NK-92 (cell line): ENCODE data around the gene FAM163B.
"Not testable (repeated sequence)": the region's sequence is repeated elsewhere in the genome, so short reads cannot be mapped to it uniquely, and the experiment has no call there.

Experiments used
- DNase-seq: peaks from one replicate; lab custom pipeline; 2025; ENCODE audit not compliant: unreplicated experiment; lab: John Stamatoyannopoulos, UW

Gene FAM163B

DNA sequence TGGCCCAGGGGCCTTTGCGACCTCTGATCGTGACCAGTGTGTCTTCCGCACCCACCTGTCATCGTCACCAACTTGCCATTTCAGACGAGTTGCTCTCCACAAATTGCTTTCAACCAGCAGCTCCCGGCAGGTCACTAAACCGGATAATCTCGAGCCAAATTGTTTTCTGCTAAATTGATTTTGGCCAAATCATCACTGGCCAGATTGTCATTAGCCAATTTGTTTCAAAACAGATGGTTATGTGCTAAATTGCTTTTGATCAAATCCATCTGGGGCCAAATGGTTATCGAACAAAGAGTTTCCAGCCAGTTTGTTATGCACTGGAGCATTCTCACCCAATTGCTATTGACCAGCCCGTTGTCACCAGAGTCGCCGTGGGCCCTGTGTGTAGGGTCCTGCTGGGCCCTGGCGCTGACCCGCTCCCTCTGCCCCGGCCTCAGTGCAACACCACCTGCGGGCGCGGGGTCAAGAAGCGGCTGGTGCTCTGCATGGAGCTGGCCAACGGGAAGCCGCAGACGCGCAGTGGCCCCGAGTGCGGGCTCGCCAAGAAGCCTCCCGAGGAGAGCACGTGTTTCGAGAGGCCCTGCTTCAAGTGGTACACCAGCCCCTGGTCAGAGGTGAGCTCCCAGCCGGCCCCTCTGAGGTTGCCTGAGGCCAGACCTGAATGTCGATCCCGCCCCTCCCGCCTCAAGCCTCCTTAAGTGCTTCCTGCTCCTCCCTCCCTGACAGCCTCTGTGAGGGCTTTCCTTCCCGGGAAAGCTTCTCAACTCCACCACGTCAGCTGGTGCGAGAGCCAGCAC is 39.1 kb downstream of the FAM163B start:
- DNase-seq = no peak

DNA sequence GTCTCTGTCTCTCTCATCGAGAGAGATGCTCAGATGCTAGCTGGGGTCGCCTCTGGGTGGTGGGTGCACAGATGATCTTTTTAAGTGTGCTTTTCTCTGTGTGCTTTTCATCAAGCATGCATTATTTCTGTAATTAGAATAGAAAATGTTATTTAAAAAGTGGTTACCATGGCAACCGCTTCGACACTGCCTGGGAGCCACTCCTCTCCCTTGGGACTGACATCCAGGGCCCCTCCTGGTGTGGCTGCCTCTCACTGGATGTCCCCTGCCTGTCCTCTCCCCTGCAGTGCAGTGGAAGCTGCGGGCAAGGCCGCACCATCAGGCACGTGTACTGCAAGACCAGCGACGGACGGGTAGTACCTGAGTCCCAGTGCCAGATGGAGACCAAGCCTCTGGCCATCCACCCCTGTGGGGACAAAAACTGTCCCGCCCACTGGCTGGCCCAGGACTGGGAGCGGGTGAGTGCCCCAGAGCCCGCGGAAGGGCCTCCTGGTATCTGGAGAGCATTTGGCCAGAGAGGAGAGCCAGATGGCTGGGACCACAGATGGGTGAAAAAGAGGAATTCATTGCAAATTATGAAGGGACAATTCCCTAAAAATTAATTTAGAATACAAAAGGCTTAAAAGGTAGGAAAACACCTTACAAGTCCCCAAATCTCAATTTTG is 39.9 kb downstream of the FAM163B start:
- no peak for DNase-seq

DNA sequence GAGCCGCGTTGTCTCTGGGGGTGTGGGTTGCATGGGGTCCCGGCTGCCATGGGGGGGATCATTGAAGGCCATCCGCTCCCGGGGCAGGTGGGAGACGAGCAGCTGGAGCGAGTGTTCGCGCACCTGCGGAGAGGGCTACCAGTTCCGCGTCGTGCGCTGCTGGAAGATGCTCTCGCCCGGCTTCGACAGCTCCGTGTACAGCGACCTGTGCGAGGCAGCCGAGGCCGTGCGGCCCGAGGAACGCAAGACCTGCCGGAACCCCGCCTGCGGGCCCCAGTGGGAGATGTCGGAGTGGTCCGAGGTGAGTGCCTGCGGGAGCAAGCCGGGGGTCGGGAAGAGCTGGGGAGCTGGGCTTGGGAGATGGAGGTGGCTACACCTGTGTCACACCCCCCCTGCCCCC is 41.0 kb downstream of the FAM163B start:
- DNase-seq = no peak

DNA sequence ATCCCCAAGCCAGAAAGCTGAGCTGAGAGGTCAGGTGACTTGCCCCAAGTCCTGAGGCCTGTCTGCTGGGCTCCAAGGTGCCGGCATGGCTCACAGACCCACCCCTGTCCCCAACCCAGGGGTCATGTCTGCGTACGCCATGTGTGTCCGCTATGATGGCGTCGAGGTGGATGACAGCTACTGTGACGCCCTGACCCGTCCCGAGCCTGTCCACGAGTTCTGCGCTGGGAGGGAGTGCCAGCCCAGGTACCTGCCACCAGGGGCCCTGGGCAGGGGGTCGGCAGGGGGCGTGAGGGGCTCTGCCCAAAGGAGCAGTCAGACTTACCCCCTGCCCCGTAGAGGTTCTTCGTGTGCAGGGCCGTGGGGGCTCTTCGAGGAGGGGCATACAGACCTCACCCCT is 42.4 kb downstream of the FAM163B start:
- DNase-seq = no peak

DNA sequence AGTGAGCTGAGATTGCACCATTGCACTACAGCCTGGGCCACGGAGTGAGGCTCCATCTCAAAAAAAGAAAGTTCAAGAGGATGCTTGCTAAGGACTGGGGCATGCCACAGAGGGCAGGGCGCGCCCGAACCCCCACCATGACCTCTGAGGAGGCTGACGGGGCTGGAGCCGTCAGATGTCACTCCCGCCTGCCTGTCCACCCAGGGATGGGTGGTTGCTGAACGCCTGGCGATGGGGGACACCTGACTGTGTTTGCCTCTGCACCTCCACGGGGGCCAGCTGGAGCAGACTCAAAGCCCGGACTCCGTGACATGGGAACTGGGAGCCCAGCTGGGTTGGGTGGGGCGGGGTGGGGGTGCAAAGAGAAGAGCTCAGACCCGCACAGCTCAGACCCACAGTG is 42.8 kb downstream of the FAM163B start:
- no peak for DNase-seq

DNA sequence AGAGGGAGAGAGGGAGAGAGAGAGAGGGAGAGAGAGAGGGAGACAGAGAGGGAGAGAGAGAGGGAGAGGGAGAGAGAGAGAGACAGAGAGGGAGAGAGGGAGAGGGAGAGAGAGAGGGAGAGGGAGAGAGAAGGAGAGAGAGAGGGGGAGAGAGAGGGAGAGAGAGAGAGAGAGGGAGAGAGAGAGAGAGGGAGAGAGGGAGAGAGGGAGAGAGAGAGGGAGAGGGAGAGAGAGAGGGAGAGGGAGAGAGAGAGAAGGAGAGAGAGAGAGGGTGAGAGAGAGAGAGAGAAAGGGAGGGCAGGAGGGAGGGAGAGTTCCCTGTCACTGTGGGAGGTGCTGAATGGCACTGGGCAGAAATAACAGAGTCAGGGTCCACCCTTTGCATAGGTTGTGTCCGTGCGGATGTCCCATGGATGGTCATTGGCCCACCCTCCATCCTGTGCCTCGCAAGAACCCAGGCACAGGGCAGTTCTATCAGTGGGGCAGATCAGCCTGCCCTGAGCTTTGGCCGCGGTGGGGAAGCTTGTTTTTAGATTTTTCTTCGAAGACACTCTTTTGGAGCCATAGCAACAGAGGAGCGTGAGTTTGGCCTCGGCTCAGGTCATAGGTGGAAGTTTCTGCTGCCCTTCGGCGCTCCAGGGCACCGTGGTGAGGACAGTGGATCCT is 44.6 kb downstream of the FAM163B start:
- DNase-seq = no peak

DNA sequence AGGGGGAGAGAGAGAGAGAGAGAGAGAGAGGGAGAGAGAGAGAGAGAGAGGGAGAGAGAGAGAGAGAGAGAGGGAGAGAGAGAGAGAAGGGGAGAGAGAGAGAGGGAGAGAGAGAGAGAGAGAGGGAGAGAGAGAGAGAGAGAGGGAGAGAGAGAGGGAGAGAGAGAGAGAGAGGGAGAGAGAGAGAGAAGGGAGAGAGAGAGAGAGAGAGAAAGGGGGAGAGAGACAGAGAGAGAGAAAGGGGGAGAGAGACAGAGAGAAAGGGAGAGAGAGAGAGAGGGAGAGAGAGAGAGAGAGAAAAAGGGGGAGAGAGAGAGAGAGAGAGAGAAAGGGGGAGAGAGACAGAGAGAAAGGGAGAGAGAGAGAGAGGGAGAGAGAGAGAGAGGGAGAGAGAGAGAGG is 45.4 kb downstream of the FAM163B start:
- not testable (repeated sequence) for DNase-seq

- no peak for DNase-seq
Measured at GRCh38 chr9:133563291-133563796, 45.8 kb downstream of the FAM163B start.

GRCh38 chr9:133562611-133563290 is 46.4 kb downstream of the FAM163B start:
- DNase-seq = no peak

DNA sequence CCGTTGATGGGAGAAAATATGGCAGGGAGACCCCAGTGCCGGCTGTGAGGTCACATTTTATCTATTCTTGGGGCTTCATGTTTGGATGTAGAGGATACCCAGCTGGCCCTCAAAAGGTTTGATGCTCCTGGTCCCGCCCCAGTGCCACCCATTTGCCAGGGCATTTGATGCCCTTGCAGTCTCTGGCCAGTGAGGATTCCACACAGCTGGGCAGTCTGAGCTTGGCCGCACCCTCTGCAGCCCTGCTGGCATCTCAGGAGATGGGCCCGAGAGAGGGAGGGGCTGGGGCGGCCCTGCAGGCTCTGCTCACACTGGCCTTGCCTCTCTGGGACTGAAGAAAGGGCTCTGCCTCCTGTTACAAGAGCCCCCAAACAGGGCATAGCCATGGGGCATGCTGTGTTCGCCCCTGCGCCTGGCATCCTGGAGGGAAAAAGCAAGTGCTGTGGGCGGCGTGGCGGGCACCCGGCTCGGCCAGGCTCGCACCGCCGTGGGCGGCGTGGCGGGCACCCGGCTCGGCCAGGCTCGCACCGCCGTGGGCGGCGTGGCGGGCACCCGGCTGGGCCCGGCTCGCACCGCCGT is 47.1 kb downstream of the FAM163B start:
- DNase-seq = no peak

GRCh38 chr9:133560944-133561343 is 48.2 kb downstream of the FAM163B start:
- DNase-seq = no peak

DNA sequence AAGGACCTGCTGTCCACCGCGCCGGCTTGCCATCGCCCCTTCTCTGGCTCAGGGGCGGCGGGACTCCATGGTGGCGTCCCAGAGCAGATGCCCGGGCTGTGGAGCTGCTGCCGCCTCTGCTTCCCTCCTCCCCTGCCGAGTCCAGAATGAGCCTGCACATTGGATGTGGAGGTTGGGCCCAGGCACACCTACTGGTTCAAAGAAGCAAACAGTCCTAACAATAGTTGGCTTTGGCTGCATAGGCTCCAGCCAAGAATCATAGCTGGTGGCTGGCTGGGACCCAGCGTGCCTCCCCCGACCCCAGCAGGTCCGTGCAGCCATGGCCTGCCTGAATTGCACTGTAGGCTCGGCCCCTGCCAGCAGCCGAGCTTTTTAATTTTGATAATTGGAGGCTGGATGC is 48.9 kb downstream of the FAM163B start:
- DNase-seq = no peak

- no peak for DNase-seq
Measured at GRCh38 chr9:133558191-133559126, 50.7 kb downstream of the FAM163B start.

DNA sequence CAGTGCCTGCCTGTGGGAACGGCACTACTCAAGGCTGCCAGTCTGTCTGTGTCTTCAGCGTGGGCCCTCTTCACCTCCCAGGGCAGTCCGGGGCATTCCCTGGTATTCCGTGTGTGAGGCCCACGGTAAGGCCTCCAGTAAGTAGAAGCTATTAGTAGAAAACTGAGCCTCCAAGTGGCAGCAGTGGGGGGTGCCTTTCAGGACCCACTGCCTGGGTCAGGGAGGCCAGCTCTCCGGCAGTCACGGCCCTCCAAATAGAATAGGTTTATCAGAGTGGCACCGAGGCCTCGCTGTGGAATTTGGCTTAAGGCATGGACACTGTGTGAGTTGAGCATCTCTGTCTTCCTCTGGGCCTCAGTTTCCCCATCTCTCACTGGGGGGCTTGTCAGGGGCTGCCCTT is 51.6 kb downstream of the FAM163B start:
- no peak for DNase-seq

DNA sequence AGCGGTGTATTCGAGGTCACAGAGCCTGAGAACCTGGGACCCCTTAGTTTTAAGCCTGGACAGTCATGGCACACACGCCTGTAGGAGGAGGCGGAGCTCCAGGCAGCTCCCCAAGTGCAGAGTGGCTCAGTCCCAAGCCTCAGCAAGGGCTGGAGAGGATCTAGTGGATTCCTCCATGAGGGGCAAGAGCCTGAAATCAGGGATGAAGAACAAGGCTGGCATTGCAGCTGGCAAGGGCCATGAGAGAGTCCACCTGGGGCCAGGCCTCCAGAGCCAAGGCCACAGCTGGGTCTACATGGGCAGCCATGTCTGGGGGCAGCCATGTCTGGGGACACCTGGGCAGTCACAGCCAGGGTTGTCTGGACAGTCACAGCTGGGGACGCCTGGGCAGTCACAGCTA is 52.8 kb downstream of the FAM163B start:
- no peak for DNase-seq

DNA sequence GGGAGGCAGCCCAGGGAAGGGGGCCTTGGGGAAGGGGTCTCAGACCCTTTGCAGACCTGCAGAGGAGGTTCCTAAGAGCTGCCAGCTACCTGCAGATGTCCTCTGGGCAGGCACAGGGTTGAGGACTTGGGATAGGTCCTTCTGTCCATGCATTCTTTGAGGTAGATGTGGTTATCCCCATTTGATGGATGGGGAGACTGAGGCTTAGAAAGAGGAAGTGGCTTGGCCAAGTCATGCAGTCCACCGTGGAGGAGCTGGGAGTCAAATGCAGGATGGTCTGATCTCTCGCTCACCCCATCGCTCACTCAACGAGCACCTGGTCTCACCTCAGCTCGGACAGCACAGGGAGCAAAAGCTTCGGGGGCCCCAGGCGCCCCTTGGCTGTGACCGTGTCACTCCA is 54.5 kb downstream of the FAM163B start:
- no peak for DNase-seq

DNA sequence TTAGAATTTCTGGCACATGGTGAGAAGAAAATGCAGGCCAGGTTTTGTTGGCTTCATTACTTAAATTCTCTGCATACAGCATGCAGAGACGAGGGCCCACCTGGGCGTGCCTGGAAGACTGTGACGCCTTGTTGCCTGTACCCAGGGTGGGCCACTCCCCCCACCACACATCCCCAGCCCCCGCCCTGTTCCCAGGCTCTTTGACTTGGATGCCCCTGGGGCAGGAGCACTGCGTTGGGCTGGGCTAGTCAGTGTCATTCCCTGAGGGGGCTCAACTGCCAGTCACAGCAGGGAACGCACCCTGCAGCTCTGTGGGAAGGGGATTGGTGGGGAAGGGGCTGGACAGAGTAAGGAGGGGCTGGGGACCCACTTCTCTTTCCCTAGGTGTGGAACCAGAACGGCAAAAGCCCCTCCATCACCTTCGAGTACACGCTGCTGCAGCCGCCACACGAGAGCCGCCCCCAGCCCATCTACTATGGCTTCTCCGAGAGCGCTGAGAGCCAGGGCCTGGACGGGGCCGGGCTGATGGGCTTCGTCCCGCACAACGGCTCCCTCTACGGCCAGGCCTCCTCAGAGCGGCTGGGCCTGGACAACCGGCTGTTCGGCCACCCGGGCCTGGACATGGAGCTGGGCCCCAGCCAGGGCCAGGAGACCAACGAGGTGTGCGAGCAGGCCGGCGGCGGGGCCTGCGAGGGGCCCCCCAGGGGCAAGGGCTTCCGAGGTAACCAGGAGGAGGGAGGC is 55.0 kb downstream of the FAM163B start:
- no peak for DNase-seq

- DNase-seq = no peak
Measured at GRCh38 chr9:133553123-133553522, 56.1 kb downstream of the FAM163B start.

GRCh38 chr9:133552236-133552635 is 57.0 kb downstream of the FAM163B start:
- no peak for DNase-seq
